ENCODE measurements around the gene ACTR5.

ACTR5 gene

GRCh38 chr20:38806855-38807655 is 58.8 kb downstream of the ACTR5 start:
- no peak for TF ChIP-seq CREB1 (IDR thresholded peaks at IDR 0.05; ENCODE audit: low read depth)
- TF ChIP-seq NFIC (IDR thresholded peaks at IDR 0.05), result no peak
- TF ChIP-seq YY1 (IDR thresholded peaks at IDR 0.05; ENCODE audit: low read depth), result no peak
- TF ChIP-seq TCF12 (IDR thresholded peaks at IDR 0.05; ENCODE audit: low read depth), result no peak
- no peak for TF ChIP-seq USF1 (IDR thresholded peaks at IDR 0.05)
- no peak for TF ChIP-seq TAF1 (IDR thresholded peaks at IDR 0.05; ENCODE audit: low read depth)
- TF ChIP-seq CEBPB (IDR thresholded peaks at IDR 0.05), result no peak
- TF ChIP-seq ZBTB7A (IDR thresholded peaks at IDR 0.05; ENCODE audit: low read depth), result no peak
- no peak for TF ChIP-seq TEAD4 (IDR thresholded peaks at IDR 0.05)
- no peak for TF ChIP-seq RAD21 (IDR thresholded peaks at IDR 0.05; ENCODE audit: low read depth)
- TF ChIP-seq MAX (IDR thresholded peaks at IDR 0.05), result no peak
- TF ChIP-seq EP300 (IDR thresholded peaks at IDR 0.05; ENCODE audit: borderline replicate concordance), result no peak
- TF ChIP-seq REST (IDR thresholded peaks at IDR 0.05; ENCODE audit: low read depth), result no peak

GRCh38 chr20:38809942-38810341 is 61.7 kb downstream of the ACTR5 start:
- TF ChIP-seq ZBTB7A (IDR thresholded peaks at IDR 0.05; ENCODE audit: low read depth) (no peak), CEBPB (IDR thresholded peaks at IDR 0.05) (no peak), EGR1 (IDR thresholded peaks at IDR 0.05) (no peak), NFIC (IDR thresholded peaks at IDR 0.05) (no peak), MAX (IDR thresholded peaks at IDR 0.05) (no peak)

- TF ChIP-seq FOXM1 (IDR thresholded peaks at IDR 0.05; ENCODE audit: borderline replicate concordance, low read depth) (no peak), MAX (IDR thresholded peaks at IDR 0.05) (no peak), CREB1 (IDR thresholded peaks at IDR 0.05; ENCODE audit: low read depth) (no peak), EGR1 (IDR thresholded peaks at IDR 0.05) (no peak), REST (IDR thresholded peaks at IDR 0.05; ENCODE audit: low read depth) (no peak), TAF1 (IDR thresholded peaks at IDR 0.05; ENCODE audit: low read depth) (no peak), TCF12 (IDR thresholded peaks at IDR 0.05; ENCODE audit: low read depth) (no peak), TEAD4 (IDR thresholded peaks at IDR 0.05) (no peak), RAD21 (IDR thresholded peaks at IDR 0.05; ENCODE audit: low read depth) (no peak), YY1 (IDR thresholded peaks at IDR 0.05; ENCODE audit: low read depth) (no peak), ZBTB7A (IDR thresholded peaks at IDR 0.05; ENCODE audit: low read depth) (no peak)
Measured at GRCh38 chr20:38810926-38811630, 62.8 kb downstream of the ACTR5 start.

GRCh38 chr20:38811769-38812168 is 63.5 kb downstream of the ACTR5 start:
- TF ChIP-seq REST (IDR thresholded peaks at IDR 0.05; ENCODE audit: low read depth), result no peak
- no peak for TF ChIP-seq YY1 (IDR thresholded peaks at IDR 0.05; ENCODE audit: low read depth)
- no peak for TF ChIP-seq EP300 (IDR thresholded peaks at IDR 0.05; ENCODE audit: borderline replicate concordance)
- no peak for TF ChIP-seq NFIC (IDR thresholded peaks at IDR 0.05)
- TF ChIP-seq ZBTB7A (IDR thresholded peaks at IDR 0.05; ENCODE audit: low read depth), result no peak
- TF ChIP-seq TEAD4 (IDR thresholded peaks at IDR 0.05), result no peak
- TF ChIP-seq CEBPB (IDR thresholded peaks at IDR 0.05), result no peak
- TF ChIP-seq FOXM1 (IDR thresholded peaks at IDR 0.05; ENCODE audit: borderline replicate concordance, low read depth), result no peak
- TF ChIP-seq TAF1 (IDR thresholded peaks at IDR 0.05; ENCODE audit: low read depth), result no peak
- no peak for TF ChIP-seq TCF12 (IDR thresholded peaks at IDR 0.05; ENCODE audit: low read depth)

Data from Ishikawa (cell line).